ENCODE results near the gene KCNQ1. TPM values are rescaled to one million over a fixed set of nuclear protein-coding genes. Genes with fewer than 3 reads are reported as not detected.

Gene KCNQ1
- total RNA-seq, 2 experiments from 2014 or later: 20.4 to 26.0 TPM

DNA sequence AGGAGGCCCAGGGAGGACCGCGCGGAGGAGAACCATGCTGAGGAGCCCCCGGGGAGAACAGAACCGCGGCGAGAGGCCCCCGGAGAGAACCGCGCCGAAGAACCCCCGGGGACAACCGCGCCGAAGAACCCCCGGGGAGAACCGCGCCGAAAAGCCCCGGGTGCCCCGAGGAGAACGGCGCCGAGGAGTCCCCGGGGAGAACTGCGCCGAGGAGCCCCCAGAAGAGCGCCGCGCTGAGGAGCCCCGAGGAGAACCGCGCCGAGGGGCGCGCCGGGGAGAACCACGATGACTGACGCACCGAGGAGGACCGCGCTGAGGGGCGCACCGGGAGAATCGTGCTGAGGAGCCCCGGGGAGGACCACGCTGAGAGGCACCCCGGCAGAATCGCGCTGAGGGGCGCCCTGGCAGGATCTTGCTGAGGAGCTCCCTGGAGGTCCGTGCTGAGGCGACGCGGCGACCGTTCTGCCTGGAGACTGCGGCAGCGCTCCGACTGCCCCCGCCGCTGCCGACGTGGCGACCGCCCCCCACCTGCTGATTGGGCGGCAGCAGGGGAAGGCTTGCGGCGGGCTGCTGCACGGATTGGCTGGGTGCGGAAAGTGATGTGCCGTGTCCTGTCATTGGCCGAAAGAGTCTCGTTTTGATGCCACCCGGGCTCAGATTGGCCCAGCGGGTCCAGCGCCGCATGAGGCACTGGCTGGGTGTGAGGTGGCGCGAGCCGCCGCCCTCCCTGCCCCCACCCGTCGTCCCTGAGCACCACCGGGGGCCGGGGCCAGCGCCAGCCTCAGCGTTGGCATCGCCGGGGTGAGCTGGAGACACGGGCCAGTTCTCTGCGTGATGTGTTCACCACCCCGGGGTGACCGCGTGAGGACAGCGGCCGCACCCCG is 255.0 kb downstream of the KCNQ1 start, which contains the start of gene KCNQ1OT1:
Gene KCNQ1OT1 (minus strand): TSS at position 464 of the 884 bp plus-strand sequence.
- POLR2A ChIA-PET: interaction anchor here (0.6 to 1.0 kb wide), 4 partner anchors 13 to 1112 kb away, joined by 3 read pairs; no protein-coding TSS in a partner anchor
- ATAC-seq: peak; percentile 97
- H3K9me3 Mint-ChIP-seq (ENCODE audit: insufficient read depth): no peaks in the 10 kb centered on the region
- CTCF ChIA-PET: no interaction called here
- no peaks in the 10 kb centered on the region for H3K27me3 Mint-ChIP-seq (ENCODE audit: low read depth)
- peak; percentile 91 for DNase-seq
- H3K27ac Mint-ChIP-seq: peak within 1 kb of the TSS; percentile 71
- peaks cover 13% of the 10 kb centered on the region for H3K4me1 Mint-ChIP-seq (ENCODE audit: low read depth)
- peaks cover 2% of the 10 kb centered on the region for H3K36me3 Mint-ChIP-seq (ENCODE audit: low read depth)
- peak within 1 kb of the TSS; percentile 78 for H3K4me3 Mint-ChIP-seq

DNA sequence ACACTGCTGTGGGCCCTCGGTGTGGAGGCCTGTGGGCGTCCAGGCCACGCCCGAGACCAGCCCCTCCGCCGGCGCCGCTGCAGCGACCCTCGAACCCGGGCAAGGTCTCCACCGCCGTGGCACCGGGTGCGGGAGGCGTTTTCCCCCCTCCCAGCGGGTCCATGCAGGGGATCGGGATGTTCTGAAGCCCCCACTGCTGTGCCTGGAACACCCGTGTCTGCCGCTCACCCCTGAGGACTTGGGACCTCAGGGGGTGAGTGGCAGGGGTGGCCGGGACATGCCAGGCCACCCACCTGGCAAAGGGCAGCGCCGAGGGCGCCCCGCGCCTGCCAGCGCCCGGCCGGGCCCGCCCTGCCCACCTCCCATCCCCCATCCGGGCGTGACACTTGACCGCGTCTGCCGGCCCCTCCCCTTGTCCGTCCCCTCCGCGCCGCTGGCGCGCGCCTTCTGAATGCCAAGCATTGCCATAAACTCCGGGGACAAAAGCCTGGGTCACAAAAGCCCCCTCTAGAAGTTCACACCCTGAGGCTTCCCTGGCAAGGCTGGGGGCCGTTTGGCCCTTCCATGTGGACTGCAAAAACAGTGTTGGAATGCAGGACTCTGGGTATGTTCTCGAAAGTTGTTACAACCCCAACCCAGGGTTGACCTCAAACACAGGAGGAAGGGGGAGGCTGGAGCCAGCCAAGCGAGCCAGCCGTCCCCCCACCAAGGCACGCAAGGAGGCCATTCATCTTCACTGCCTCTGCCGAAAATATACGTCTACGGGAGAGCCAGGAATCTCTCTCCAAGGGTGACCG is 255.8 kb downstream of the KCNQ1 start:
- DNase-seq (peak; percentile 56), ATAC-seq (peak; percentile 4)
- Mint-ChIP-seq H3K9me3 (ENCODE audit: insufficient read depth) (no peaks in the 10 kb centered on the region), H3K27me3 (ENCODE audit: low read depth) (no peaks in the 10 kb centered on the region), H3K27ac (peak overlapping the region; percentile 61), H3K36me3 (ENCODE audit: low read depth) (peaks cover 2% of the 10 kb centered on the region), H3K4me1 (ENCODE audit: low read depth) (peaks cover 13% of the 10 kb centered on the region), H3K4me3 (peak overlapping the region; percentile 78)
- CTCF ChIA-PET: interaction anchor here (1.1 kb wide), 1 partner anchor 187 kb away, joined by 3 read pairs; no protein-coding TSS in a partner anchor
- POLR2A ChIA-PET: interaction anchor here (0.6 to 1.0 kb wide), 3 partner anchors 14 to 1112 kb away, joined by 3 read pairs; no protein-coding TSS in a partner anchor

DNA sequence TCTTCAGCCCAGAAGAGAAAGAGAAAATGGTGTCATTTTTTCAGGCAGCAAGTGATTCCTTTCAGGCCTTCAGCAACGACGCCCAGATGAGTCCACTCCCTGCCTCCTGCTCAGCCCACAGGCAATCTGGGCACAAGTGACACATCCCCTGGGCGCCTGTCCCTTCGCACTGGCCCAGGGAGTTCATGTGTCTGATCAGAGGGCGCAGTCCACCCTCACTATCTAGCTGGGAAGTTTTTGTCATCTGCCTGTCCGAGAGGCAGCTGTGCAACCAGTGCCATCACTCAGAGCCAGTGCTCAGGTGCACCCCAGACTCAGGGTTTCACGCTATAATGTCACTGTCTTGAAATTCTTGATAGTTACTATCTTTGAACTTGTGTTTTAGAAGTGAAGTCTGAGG is 256.4 kb downstream of the KCNQ1 start:
- Mint-ChIP-seq H3K36me3 (ENCODE audit: low read depth) (peaks cover 2% of the 10 kb centered on the region), H3K9me3 (ENCODE audit: insufficient read depth) (no peaks in the 10 kb centered on the region), H3K27ac (peak overlapping the region; percentile 61), H3K27me3 (ENCODE audit: low read depth) (no peaks in the 10 kb centered on the region), H3K4me3 (peak overlapping the region; percentile 69), H3K4me1 (ENCODE audit: low read depth) (peaks cover 13% of the 10 kb centered on the region)
- CTCF ChIA-PET: interaction anchor here (1.1 kb wide), 1 partner anchor 187 kb away, joined by 3 read pairs; no protein-coding TSS in a partner anchor
- no peak for ATAC-seq
- POLR2A ChIA-PET: no interaction called here
- DNase-seq: no peak

DNA sequence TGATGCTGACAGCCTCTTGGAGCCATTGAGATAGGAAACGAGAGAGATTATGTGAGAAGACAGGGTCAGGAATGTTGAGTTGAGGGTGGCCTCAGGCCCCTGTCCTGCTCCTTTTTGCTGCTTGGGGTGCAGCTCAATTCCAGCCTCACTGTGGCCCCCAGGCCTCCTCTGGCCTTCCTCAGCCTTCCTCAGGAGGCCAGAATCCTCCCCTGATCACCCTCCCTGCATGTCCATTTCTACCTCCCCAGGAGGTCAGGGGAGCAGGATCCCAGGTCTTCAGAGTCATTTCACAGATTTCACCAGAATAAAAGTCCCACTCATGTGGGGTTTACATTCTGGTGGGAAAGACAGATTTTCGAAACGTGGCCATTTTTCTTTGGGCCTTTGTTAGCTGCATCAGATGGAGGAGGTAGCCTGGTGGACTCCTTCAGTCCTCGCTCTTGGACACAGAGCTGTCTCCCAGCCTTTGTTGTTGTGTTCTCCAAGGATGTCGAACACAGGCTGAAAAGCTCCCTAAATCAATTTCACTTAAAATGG is 257.2 kb downstream of the KCNQ1 start:
- DNase-seq: no peak
- ATAC-seq: no peak
- Mint-ChIP-seq H3K4me3 (no peak overlapping the region), H3K4me1 (ENCODE audit: low read depth) (peaks cover 13% of the 10 kb centered on the region), H3K9me3 (ENCODE audit: insufficient read depth) (no peaks in the 10 kb centered on the region), H3K27ac (no peak overlapping the region), H3K36me3 (ENCODE audit: low read depth) (peaks cover 2% of the 10 kb centered on the region), H3K27me3 (ENCODE audit: low read depth) (no peaks in the 10 kb centered on the region)
- CTCF ChIA-PET: interaction anchor here (1.1 kb wide), 1 partner anchor 186 kb away, joined by 3 read pairs; no protein-coding TSS in a partner anchor
- POLR2A ChIA-PET: no interaction called here

DNA sequence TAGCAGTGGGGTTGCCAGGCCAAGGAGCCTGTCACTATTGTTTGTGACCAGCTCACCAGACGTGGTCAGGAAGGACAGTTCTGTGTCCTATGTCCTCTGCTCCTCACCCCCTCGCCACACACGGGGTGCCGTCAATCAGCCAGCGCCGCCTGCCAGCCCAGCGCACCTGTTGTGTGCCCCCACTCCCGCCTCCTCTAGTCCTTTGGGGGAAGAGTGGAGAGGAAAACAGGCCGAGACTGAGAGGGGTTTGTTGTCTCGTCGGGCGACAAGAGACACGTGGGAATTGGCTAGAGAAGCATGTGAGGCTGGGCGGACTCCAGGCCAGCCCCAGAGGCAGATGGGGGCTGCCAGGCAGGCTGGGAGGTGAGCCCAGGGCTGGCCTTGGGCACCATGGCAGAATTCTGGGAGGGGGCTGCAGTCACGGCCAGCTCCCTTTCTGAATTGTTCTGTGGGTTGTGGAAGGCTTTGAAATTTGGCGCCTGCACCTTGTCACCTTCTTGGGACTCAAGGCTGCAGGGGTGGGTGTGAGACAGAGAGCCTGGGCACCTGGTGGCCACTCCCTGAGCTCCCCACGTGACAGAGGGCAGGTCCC is 258.1 kb downstream of the KCNQ1 start:
- H3K27me3 Mint-ChIP-seq (ENCODE audit: low read depth): no peaks in the 10 kb centered on the region
- H3K27ac Mint-ChIP-seq: no peak overlapping the region
- ChIA-PET POLR2A (no interaction called here), CTCF (no interaction called here)
- peaks cover 2% of the 10 kb centered on the region for H3K36me3 Mint-ChIP-seq (ENCODE audit: low read depth)
- ATAC-seq (no peak), DNase-seq (no peak)
- H3K4me3 Mint-ChIP-seq: no peak overlapping the region
- H3K9me3 Mint-ChIP-seq (ENCODE audit: insufficient read depth): no peaks in the 10 kb centered on the region
- H3K4me1 Mint-ChIP-seq (ENCODE audit: low read depth): peaks cover 13% of the 10 kb centered on the region

DNA sequence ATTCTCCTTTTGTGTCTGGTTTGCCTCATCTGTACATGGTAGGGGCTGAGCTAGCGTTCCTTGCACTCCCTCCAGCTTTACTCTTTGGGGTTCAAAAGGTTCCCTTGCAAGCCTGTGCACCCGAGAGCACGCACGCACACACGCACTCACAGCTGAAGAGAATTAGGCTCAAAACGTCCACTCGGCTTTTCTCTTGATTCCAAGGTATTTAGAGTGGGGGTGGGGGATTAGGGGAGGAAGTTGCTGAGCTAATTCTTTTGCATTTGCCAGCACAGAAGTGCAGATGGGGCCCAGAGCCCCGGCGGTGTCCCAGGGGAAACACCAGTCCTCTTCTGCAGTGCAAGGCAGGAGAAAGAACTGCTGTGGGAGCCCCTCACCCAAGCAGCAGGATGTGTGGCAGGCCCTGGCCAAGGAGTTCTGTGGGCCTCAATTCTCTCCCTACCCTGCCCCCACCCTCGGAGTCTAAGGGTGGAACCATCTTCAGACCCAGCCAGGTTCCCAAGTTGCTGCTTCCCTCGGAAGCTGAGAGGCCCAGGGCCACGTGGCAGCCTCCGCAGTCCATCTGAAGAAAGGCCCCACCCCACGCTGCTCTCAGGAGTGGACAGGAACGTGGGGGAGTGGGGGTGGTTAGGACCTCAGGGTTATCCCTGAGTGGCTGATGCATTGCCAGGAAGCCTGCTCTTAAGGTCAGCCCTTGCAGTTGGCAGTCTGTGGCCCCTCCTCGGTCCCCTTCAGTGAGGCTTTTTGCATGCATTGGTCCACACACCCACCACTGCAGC is 258.7 kb downstream of the KCNQ1 start:
- peaks cover 9% of the 10 kb centered on the region for H3K4me1 Mint-ChIP-seq (ENCODE audit: low read depth)

DNA sequence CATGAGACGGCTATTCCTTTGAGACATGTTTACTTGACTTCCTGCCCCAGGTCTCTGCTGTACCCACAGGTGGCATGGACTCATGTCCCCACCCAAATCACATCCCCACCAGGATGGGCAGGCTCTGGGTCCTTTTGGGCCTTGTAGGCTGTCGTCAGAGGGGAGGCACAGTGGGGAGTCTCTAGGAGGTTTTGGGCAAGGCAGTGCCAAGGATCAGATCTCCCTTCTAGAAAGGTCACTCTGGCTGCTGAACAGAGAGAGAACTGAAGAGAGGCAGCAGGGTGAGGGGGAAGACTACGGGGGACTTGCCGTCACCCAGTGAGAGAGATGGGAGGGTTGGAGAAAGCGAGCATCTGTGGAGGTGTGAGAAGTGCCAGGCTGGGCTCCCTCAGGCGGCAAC is 259.5 kb downstream of the KCNQ1 start:
- no peak for DNase-seq
- ATAC-seq: no peak
- Mint-ChIP-seq H3K4me3 (no peak overlapping the region), H3K27ac (no peak overlapping the region), H3K4me1 (ENCODE audit: low read depth) (peaks cover 3% of the 10 kb centered on the region), H3K36me3 (ENCODE audit: low read depth) (no peaks in the 10 kb centered on the region), H3K9me3 (ENCODE audit: insufficient read depth) (no peaks in the 10 kb centered on the region), H3K27me3 (ENCODE audit: low read depth) (no peaks in the 10 kb centered on the region)
- ChIA-PET CTCF (no interaction called here), POLR2A (no interaction called here)

More for the DNA sequence above, 258.7 kb downstream of the KCNQ1 start:
- ChIA-PET POLR2A (no interaction called here), CTCF (no interaction called here)
- no peak for ATAC-seq
- Mint-ChIP-seq H3K36me3 (ENCODE audit: low read depth) (peaks cover 2% of the 10 kb centered on the region), H3K9me3 (ENCODE audit: insufficient read depth) (no peaks in the 10 kb centered on the region), H3K4me3 (no peak overlapping the region), H3K27me3 (ENCODE audit: low read depth) (no peaks in the 10 kb centered on the region), H3K27ac (no peak overlapping the region)
- no peak for DNase-seq

DNA sequence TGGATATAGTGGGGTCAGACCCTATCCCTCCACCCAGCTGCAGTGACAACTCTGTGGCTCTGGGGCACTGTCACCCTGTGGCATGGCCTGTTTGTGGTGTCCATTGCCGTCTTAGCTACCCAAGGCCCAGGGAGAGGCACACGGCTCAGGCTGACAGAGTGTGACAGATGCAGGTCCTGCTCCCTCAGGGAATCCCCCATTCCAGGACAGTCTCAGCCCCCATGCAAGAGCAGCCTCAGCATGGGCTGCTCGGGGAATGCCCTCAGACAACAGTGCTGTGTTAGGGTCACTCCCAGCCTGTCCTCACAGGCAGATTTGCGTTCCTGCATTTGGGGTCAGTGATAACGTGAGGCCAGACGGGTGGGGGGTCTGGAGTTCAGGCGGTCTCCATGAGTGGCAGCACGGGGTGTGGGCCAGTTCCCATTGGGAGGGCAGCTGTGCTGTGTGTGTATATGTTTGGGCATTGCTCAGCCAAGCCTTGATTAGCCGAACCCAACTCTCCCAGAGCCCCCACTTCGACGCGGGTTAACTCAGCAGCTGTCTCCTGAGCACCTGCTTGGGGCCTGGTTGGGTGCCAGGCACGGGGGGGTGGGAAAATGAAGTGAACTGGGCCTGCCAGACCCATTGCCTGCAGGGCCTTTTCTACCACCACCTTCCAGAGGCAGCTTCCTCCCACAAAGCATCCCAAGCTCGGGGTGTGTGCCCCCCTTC is 260.2 kb downstream of the KCNQ1 start:
- Mint-ChIP-seq H3K27me3 (ENCODE audit: low read depth) (no peaks in the 10 kb centered on the region), H3K36me3 (ENCODE audit: low read depth) (no peaks in the 10 kb centered on the region), H3K9me3 (ENCODE audit: insufficient read depth) (no peaks in the 10 kb centered on the region), H3K4me3 (no peak overlapping the region), H3K27ac (no peak overlapping the region), H3K4me1 (ENCODE audit: low read depth) (peaks cover 3% of the 10 kb centered on the region)
- ATAC-seq: no peak
- no peak for DNase-seq
- POLR2A ChIA-PET: no interaction called here
- CTCF ChIA-PET: no interaction called here

DNA sequence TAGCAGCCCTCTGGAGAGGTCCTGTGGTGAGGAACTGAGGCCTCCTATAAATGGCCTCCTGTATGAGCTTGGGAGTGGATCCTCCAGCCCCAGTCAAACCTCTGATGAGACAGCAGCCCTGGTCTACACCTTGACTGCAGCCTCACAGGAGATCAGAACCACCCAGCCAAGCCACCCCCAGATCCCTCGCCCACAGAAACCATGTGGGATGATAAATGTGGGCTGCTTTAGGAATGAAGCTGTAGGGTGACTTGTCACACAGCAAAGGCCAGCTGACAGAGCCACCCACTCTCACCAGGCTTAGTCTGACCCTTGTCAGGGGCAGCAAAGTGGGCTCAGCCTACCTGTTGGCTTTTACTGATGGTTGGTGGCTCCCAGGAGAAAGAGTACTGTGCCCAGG is 261.5 kb downstream of the KCNQ1 start:
- ChIA-PET POLR2A (no interaction called here), CTCF (no interaction called here)
- Mint-ChIP-seq H3K4me3 (no peak overlapping the region), H3K4me1 (ENCODE audit: low read depth) (no peaks in the 10 kb centered on the region), H3K27ac (no peak overlapping the region), H3K27me3 (ENCODE audit: low read depth) (no peaks in the 10 kb centered on the region), H3K36me3 (ENCODE audit: low read depth) (no peaks in the 10 kb centered on the region), H3K9me3 (ENCODE audit: insufficient read depth) (no peaks in the 10 kb centered on the region)
- ATAC-seq (no peak), DNase-seq (no peak)

DNA sequence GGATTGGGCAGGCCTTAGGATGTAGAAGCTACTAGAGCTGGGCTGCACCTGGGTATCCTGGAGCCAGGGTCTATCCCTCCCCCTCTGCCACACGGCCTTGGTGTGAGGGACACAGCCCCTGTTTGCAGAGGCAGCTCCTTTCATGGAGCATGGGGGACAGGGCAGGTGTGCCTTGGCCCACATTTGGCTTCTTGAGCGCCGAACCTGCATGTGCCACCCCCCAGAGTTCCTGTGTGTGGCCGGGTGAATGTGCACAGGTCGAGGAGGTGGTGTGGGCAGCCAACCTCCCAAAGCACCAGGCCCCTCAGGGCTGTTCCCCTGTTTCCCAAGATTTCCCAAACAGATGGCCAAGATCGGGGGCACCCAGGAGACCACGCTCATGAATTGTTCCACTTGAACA is 262.9 kb downstream of the KCNQ1 start:
- Mint-ChIP-seq H3K9me3 (ENCODE audit: insufficient read depth) (no peaks in the 10 kb centered on the region), H3K27me3 (ENCODE audit: low read depth) (no peaks in the 10 kb centered on the region), H3K27ac (no peak overlapping the region), H3K4me1 (ENCODE audit: low read depth) (no peaks in the 10 kb centered on the region), H3K36me3 (ENCODE audit: low read depth) (no peaks in the 10 kb centered on the region), H3K4me3 (no peak overlapping the region)
- ChIA-PET CTCF (no interaction called here), POLR2A (no interaction called here)
- ATAC-seq: no peak
- DNase-seq: no peak

DNA sequence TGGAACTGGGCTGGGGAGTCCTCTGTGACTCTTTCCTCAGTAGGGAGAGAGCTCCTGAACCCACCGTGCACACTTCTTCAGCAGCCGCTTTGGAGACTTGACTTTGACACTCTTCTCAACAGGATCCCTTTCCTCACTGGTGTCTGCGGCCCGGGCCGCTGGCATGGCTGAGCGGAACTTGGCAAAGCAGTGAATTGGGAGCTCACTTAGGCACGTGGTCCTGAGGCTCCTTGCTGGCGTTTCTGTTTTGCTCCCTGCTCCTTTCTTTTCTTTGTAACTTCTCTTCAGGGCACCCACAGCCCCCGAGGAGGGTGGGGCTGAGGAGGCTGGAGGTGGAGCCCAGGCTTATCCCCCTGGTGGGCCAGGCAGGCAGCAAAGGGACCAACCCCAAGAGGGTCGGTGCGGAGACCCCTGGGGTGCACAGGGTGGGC is 263.4 kb downstream of the KCNQ1 start:
- CTCF ChIA-PET: no interaction called here
- POLR2A ChIA-PET: no interaction called here
- H3K27ac Mint-ChIP-seq: no peak overlapping the region

More for the DNA sequence above, 263.4 kb downstream of the KCNQ1 start:
- no peaks in the 10 kb centered on the region for H3K27me3 Mint-ChIP-seq (ENCODE audit: low read depth)
- DNase-seq (no peak), ATAC-seq (no peak)
- H3K4me1 Mint-ChIP-seq (ENCODE audit: low read depth): no peaks in the 10 kb centered on the region
- no peaks in the 10 kb centered on the region for H3K36me3 Mint-ChIP-seq (ENCODE audit: low read depth)
- no peak overlapping the region for H3K4me3 Mint-ChIP-seq
- no peaks in the 10 kb centered on the region for H3K9me3 Mint-ChIP-seq (ENCODE audit: insufficient read depth)
